IMR-90 (cell line): ENCODE data around the gene PRICKLE2. TPM values are rescaled to one million over a fixed set of nuclear protein-coding genes. Genes with fewer than 3 reads are reported as not detected.

ENCODE experiments used
- ATAC-seq: fragments of 200-7000 bp; cut with Tn5 transposase; 2 replicates; pipeline ENCODE4 v1.9.1; 2020; ENCODE audit warnings: low read depth, mild to moderate bottlenecking, moderate library complexity
- BruUV-seq: library from RNA; stranded (reverse); fragments of 400-500 nt; replicated peaks from 2 replicates; lab custom pipeline; 2021; lab: Mats Ljungman, UMichigan
- CTCF ChIA-PET: fragments of 300-600 bp; formaldehyde crosslinking; extraction: SDS; loops from one replicate; lab custom pipeline; 2021; ENCODE audit warnings: antibody characterized with exemption; lab: Yijun Ruan, JAX
- POLR2A ChIA-PET: fragments of 300-600 bp; sonication (Branson Sonifier 250); formaldehyde crosslinking; loops from one replicate; lab custom pipeline; 2022; ENCODE audit warnings: antibody characterized with exemption; ENCODE audit not compliant: unreplicated experiment; lab: Charles Lee
- DNase-seq: peaks from one replicate; pipeline ENCODE4 v3.0.0; 2013
- H2AFZ ChIP-seq: replicated peaks from 2 replicates; pipeline ENCODE3; 2013; ENCODE audit warnings: low read length, mild to moderate bottlenecking; ENCODE audit not compliant: poor library complexity
- H2AK5ac ChIP-seq: 2 replicates; pipeline ENCODE4 v1.6.1; 2013; ENCODE audit warnings: low read depth, low read length, inconsistent platforms
- H2AK9ac ChIP-seq: replicated peaks from 2 replicates; pipeline ENCODE3; 2013; ENCODE audit warnings: mild to moderate bottlenecking, low read depth, low read length, moderate library complexity; ENCODE audit not compliant: poor library complexity
- H2BK120ac ChIP-seq: 2 replicates; pipeline ENCODE4 v1.6.1; 2013; ENCODE audit warnings: low read depth, low read length, inconsistent platforms
- H2BK15ac ChIP-seq: 3 replicates; pipeline ENCODE4 v1.6.1; 2013; ENCODE audit warnings: low read depth, low read length, inconsistent platforms
- H2BK20ac ChIP-seq: 2 replicates; pipeline ENCODE4 v1.6.1; 2013; ENCODE audit warnings: low read depth, mild to moderate bottlenecking, inconsistent platforms, low read length, moderate library complexity
- H2BK5ac ChIP-seq: 2 replicates; pipeline ENCODE4 v1.6.1; 2013; ENCODE audit warnings: mild to moderate bottlenecking, low read depth, low read length, inconsistent platforms; ENCODE audit not compliant: poor library complexity, severe bottlenecking
- H3K14ac ChIP-seq: replicated peaks from 2 replicates; pipeline ENCODE4 v1.6.1; 2013; ENCODE audit warnings: low read depth, low read length, inconsistent platforms
- H3K18ac ChIP-seq: 2 replicates; pipeline ENCODE4 v1.6.1; 2013; ENCODE audit warnings: low read depth, low read length, control low read depth
- H3K23ac ChIP-seq: 2 replicates; pipeline ENCODE4 v1.6.1; 2013; ENCODE audit warnings: low read depth, low read length, inconsistent platforms
- H3K27ac ChIP-seq: 2 replicates; pipeline ENCODE4 v1.5.1; 2013; ENCODE audit warnings: mild to moderate bottlenecking, control low read depth, low read length; ENCODE audit not compliant: insufficient read depth
- H3K27me3 ChIP-seq: 2 replicates; pipeline ENCODE4 v1.6.1; 2013; ENCODE audit warnings: low read length; ENCODE audit not compliant: control insufficient read depth, insufficient read depth
- H3K36me3 ChIP-seq: 2 replicates; pipeline ENCODE4 v1.6.1; 2013; ENCODE audit warnings: low read length, mixed read lengths; ENCODE audit not compliant: control insufficient read depth, insufficient read depth
- H3K4ac ChIP-seq: 2 replicates; pipeline ENCODE4 v1.6.1; 2013; ENCODE audit warnings: low read depth, low read length, inconsistent platforms
- H3K4me1 ChIP-seq: 2 replicates; pipeline ENCODE4 v1.6.1; 2013; ENCODE audit warnings: low read length, mixed read lengths; ENCODE audit not compliant: control insufficient read depth, insufficient read depth
- H3K4me2 ChIP-seq: 2 replicates; pipeline ENCODE4 v1.6.1; 2013; ENCODE audit warnings: low read depth, mild to moderate bottlenecking, control low read depth, low read length, moderate library complexity
- H3K4me3 ChIP-seq: 2 replicates; pipeline ENCODE4 v1.5.1; 2013; ENCODE audit warnings: low read depth, mild to moderate bottlenecking, control low read depth, low read length, moderate library complexity; ENCODE audit not compliant: insufficient read depth
- H3K56ac ChIP-seq: 2 replicates; pipeline ENCODE4 v1.6.1; 2013; ENCODE audit warnings: low read length, inconsistent platforms; ENCODE audit not compliant: insufficient read depth; ENCODE audit errors: extremely low read depth
- H3K79me1 ChIP-seq, 2 experiments: 2 replicates each; pipeline ENCODE4 v1.6.1; 2013; ENCODE audit warnings: low read length in 2 of 2, inconsistent platforms in 1 of 2, low read depth in 1 of 2
- H3K9ac ChIP-seq: 2 replicates; pipeline ENCODE4 v1.6.1; 2013; ENCODE audit warnings: low read depth, low read length, control low read depth
- H3K9me1 ChIP-seq: 2 replicates; pipeline ENCODE4 v1.6.1; 2013; ENCODE audit warnings: low read length, inconsistent platforms; ENCODE audit not compliant: insufficient read depth
- H3K9me3 ChIP-seq: 2 replicates; pipeline ENCODE4 v1.6.1; 2013; ENCODE audit warnings: low read length; ENCODE audit not compliant: control insufficient read depth, insufficient read depth
- H4K20me1 ChIP-seq: 2 replicates; pipeline ENCODE4 v1.6.1; 2013; ENCODE audit warnings: low read length, inconsistent platforms; ENCODE audit not compliant: insufficient read depth
- H4K5ac ChIP-seq: 2 replicates; pipeline ENCODE4 v1.6.1; 2013; ENCODE audit warnings: mild to moderate bottlenecking, low read depth, low read length, control low read depth
- H4K8ac ChIP-seq, 2 experiments: 2 replicates each; pipeline ENCODE4 v1.6.1; 2013; ENCODE audit warnings: low read depth in 2 of 2, low read length in 2 of 2, control low read depth in 1 of 2, inconsistent platforms in 1 of 2
- H4K91ac ChIP-seq: 2 replicates; pipeline ENCODE4 v1.6.1; 2013; ENCODE audit warnings: low read depth, low read length, inconsistent platforms; ENCODE audit not compliant: insufficient read depth
- CHD1 ChIP-seq: IDR thresholded peaks from 2 replicates; pipeline ENCODE4 v1.6.1; 2012; ENCODE audit warnings: low read depth, low read length, improper control_type of control experiment
- MAZ ChIP-seq: IDR thresholded peaks from 2 replicates; pipeline ENCODE4 v1.6.1; 2012; ENCODE audit warnings: low read depth, mild to moderate bottlenecking, low read length, improper control_type of control experiment, moderate library complexity, borderline replicate concordance
- RCOR1 ChIP-seq: IDR thresholded peaks from 2 replicates; pipeline ENCODE4 v1.6.1; 2012; ENCODE audit warnings: mild to moderate bottlenecking, low read length, improper control_type of control experiment; ENCODE audit not compliant: insufficient replicate concordance
- RFX5 ChIP-seq: IDR thresholded peaks from 2 replicates; pipeline ENCODE4 v1.8.0; 2012; ENCODE audit warnings: low read depth, mild to moderate bottlenecking, low read length, moderate library complexity
- SMC3 ChIP-seq: fragments of 150-350 bp; IDR thresholded peaks from 2 replicates; pipeline ENCODE4 v1.6.1; 2016; ENCODE audit warnings: low read depth, mild to moderate bottlenecking, antibody characterized with exemption, low read length, moderate library complexity
- WGBS, 2 experiments: methylation state at CpG; one replicate each; pipeline versions ENCODE4 v1.1.5 to v1.1.7; 2013; ENCODE audit warnings: missing lambda C conversion rate in 2 of 2; ENCODE audit not compliant: insufficient read length in 1 of 2; ENCODE audit errors: extremely low coverage in 2 of 2; 5-methylcytosine and 5-hydroxymethylcytosine counted together
- dilution Hi-C: fragments of 300-500 bp; cut with HindIII; formaldehyde crosslinking; loops from one replicate; pipeline ENCODE4 v1.14.3; 2018; ENCODE audit warnings: low sequenced_read_pairs; ENCODE audit not compliant: unreplicated experiment
- in situ Hi-C: fragments of 300-500 bp; cut with MboI; formaldehyde crosslinking; loops from 3 replicates; pipeline ENCODE4 v1.14.3; 2019; ENCODE audit warnings: low sequenced_read_pairs, inconsistent platforms, mixed read lengths
- intact Hi-C: fragments of 100-400 bp; cut with micrococcal nuclease; formaldehyde crosslinking; loops from 2 replicates; pipeline ENCODE4 v1.10.0; 2022
- polyA plus RNA-seq, 3 experiments: library from polyadenylated mRNA; depleted of rRNA; stranded (reverse); fragments of >200 nt; gene quantifications; 2 replicates each; pipeline ENCODE4 v1.2.3, GENCODE V29; 2012; ENCODE audit warnings: low replicate concordance in 1 of 3
- total RNA-seq: library from RNA; depleted of rRNA; stranded (reverse); fragments of >200 nt; gene quantifications from 2 replicates; pipeline ENCODE4 v1.2.3, GENCODE V29; 2012
- TF ChIP-seq, protein P1 (sequence below): fragments of 150-350 bp; IDR thresholded peaks from 2 replicates; pipeline ENCODE4 v1.6.1; 2016; ENCODE audit warnings: low read depth, mild to moderate bottlenecking, low read length, moderate library complexity, borderline replicate concordance

The PRICKLE2 gene
- total and polyA plus RNA-seq, 2 of the 4 experiments (the other 2 are of a cell fraction) = 4.1 to 14.2 TPM

GRCh38 chr3:64081235-64081630, 144.0 kb downstream of the PRICKLE2 start:
- CTCF ChIA-PET = interaction anchor here (0.9 kb wide), 1 partner anchor 403 kb away, joined by 3 read pairs; no protein-coding TSS in a partner anchor

More at GRCh38 chr3:64081235-64081630, 144.0 kb downstream of the PRICKLE2 start:
- WGBS, 2 experiments = no CpG with 5 or more reads among the region's 1 CpG
- H2BK20ac ChIP-seq = no peak overlapping the region
- no peak overlapping the region for H2BK5ac ChIP-seq
- H3K23ac ChIP-seq = no peak overlapping the region
- BruUV-seq = no TSS peak
- no peak overlapping the region for H2BK15ac ChIP-seq
- TF ChIP-seq, protein P1, sequence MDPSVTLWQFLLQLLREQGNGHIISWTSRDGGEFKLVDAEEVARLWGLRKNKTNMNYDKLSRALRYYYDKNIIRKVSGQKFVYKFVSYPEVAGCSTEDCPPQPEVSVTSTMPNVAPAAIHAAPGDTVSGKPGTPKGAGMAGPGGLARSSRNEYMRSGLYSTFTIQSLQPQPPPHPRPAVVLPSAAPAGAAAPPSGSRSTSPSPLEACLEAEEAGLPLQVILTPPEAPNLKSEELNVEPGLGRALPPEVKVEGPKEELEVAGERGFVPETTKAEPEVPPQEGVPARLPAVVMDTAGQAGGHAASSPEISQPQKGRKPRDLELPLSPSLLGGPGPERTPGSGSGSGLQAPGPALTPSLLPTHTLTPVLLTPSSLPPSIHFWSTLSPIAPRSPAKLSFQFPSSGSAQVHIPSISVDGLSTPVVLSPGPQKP = no peak
- TF ChIP-seq RFX5 = no peak
- TF ChIP-seq RCOR1 = no peak
- TF ChIP-seq SMC3 = no peak
- no peak for TF ChIP-seq CHD1
- TF ChIP-seq MAZ = no peak
- H3K4me3 ChIP-seq = no peak overlapping the region
- H3K9me3 ChIP-seq = no peaks in the 10 kb centered on the region; the same call in 1 of the 2 replicates
- H3K4me2 ChIP-seq = no peak overlapping the region
- no peak for DNase-seq
- H3K14ac ChIP-seq = no peak overlapping the region
- no peaks in the 10 kb centered on the region for H3K9me1 ChIP-seq
- intact Hi-C loops (no loop called here), in situ Hi-C loops (no loop called here), dilution Hi-C loops (no loop called here)
- H2AK5ac ChIP-seq = no peak overlapping the region
- POLR2A ChIA-PET = no interaction called here
- H3K56ac ChIP-seq = no peak overlapping the region
- no peak overlapping the region for H2AK9ac ChIP-seq
- no peaks in the 10 kb centered on the region; the same call in 1 of the 2 replicates for H3K27me3 ChIP-seq
- no peaks in the 10 kb centered on the region for H3K79me1 ChIP-seq
- no peaks in the 10 kb centered on the region for H4K20me1 ChIP-seq
- peaks cover 6% of the 10 kb centered on the region for H3K4me1 ChIP-seq
- no peaks in the 10 kb centered on the region for H3K36me3 ChIP-seq
- H2BK120ac ChIP-seq = no peak overlapping the region
- H4K8ac ChIP-seq = no peak overlapping the region
- ATAC-seq = no peak
- no peak overlapping the region for H3K18ac ChIP-seq
- no peak overlapping the region for H4K91ac ChIP-seq
- no peak overlapping the region for H3K4ac ChIP-seq
- no peak overlapping the region for H2AFZ ChIP-seq
- H4K5ac ChIP-seq = no peak overlapping the region
- no peak overlapping the region for H3K27ac ChIP-seq
- H3K9ac ChIP-seq = no peak overlapping the region
